IMR-90 (cell line): Measurements from ENCODE around the gene SH3RF3.

ENCODE experiments used
- CEBPB ChIP-seq: IDR thresholded peaks from 2 replicates; pipeline ENCODE4 v1.6.1; 2012; ENCODE audit warnings: low read depth, low read length, improper control_type of control experiment
- CTCF ChIP-seq: conservative IDR thresholded peaks from 2 replicates; pipeline ENCODE4 v1.5.1; 2012; ENCODE audit warnings: mild to moderate bottlenecking, low read depth, low read length, improper control_type of control experiment
- MAFK ChIP-seq: IDR thresholded peaks from 2 replicates; pipeline ENCODE4 v1.6.1; 2012; ENCODE audit warnings: low read depth, low read length, improper control_type of control experiment
- MXI1 ChIP-seq: IDR thresholded peaks from 2 replicates; pipeline ENCODE4 v1.6.1; 2012; ENCODE audit warnings: low read depth, mild to moderate bottlenecking, low read length, moderate library complexity, borderline replicate concordance
- POLR2A ChIP-seq: IDR thresholded peaks from 2 replicates; pipeline ENCODE4 v1.6.1; 2012; ENCODE audit warnings: mild to moderate bottlenecking, low read depth, low read length
- RFX5 ChIP-seq: IDR thresholded peaks from 2 replicates; pipeline ENCODE4 v1.8.0; 2012; ENCODE audit warnings: low read depth, mild to moderate bottlenecking, low read length, moderate library complexity
- SMC3 ChIP-seq: fragments of 150-350 bp; IDR thresholded peaks from 2 replicates; pipeline ENCODE4 v1.6.1; 2016; ENCODE audit warnings: low read depth, mild to moderate bottlenecking, antibody characterized with exemption, low read length, moderate library complexity
- USF2 ChIP-seq: fragments of 150-350 bp; IDR thresholded peaks from 2 replicates; pipeline ENCODE4 v1.6.1; 2017; ENCODE audit warnings: mild to moderate bottlenecking, antibody characterized with exemption, low read length, low read depth

- TF ChIP-seq CEBPB (no peak), CTCF (no peak), USF2 (no peak), POLR2A (no peak), SMC3 (no peak), RFX5 (no peak), MXI1 (no peak), MAFK (no peak)
Measured at GRCh38 chr2:109153807-109154206, 24.8 kb downstream of the SH3RF3 start.
